Activated T-cell treated with anti-CD3 and anti-CD28 coated beads, Interleukin-2, amount 50 U/mL, for 24 hours (primary cell): Measurements from ENCODE around the gene NAT16.
A peak's percentile ranks its signal among the peaks of the same experiment; 100 is the strongest.
"Not testable (repeated sequence)": the region's sequence is repeated elsewhere in the genome, so short reads cannot be mapped to it uniquely, and the experiment has no call there.

Experiments
- DNase-seq: peaks from one replicate; pipeline ENCODE4 v3.0.0-alpha.2; 2020
- H3K27ac Mint-ChIP-seq: 2 replicates; pipeline ENCODE4 v1.8.0; 2020; ENCODE audit warnings: mild to moderate bottlenecking, mixed read lengths
- H3K27me3 Mint-ChIP-seq: 2 replicates; pipeline ENCODE4 v1.8.0; 2020; ENCODE audit warnings: mixed read lengths
- H3K36me3 Mint-ChIP-seq: 2 replicates; pipeline ENCODE4 v1.8.0; 2020; ENCODE audit warnings: low read depth, mixed read lengths
- H3K4me1 Mint-ChIP-seq: 2 replicates; pipeline ENCODE4 v1.8.0; 2020; ENCODE audit warnings: low read depth, mixed read lengths
- H3K4me3 Mint-ChIP-seq: 2 replicates; pipeline ENCODE4 v1.8.0; 2020; ENCODE audit warnings: mild to moderate bottlenecking, moderate library complexity, mixed read lengths
- H3K9me3 Mint-ChIP-seq: 2 replicates; pipeline ENCODE4 v1.8.0; 2020; ENCODE audit warnings: mixed read lengths

The NAT16 gene

DNA sequence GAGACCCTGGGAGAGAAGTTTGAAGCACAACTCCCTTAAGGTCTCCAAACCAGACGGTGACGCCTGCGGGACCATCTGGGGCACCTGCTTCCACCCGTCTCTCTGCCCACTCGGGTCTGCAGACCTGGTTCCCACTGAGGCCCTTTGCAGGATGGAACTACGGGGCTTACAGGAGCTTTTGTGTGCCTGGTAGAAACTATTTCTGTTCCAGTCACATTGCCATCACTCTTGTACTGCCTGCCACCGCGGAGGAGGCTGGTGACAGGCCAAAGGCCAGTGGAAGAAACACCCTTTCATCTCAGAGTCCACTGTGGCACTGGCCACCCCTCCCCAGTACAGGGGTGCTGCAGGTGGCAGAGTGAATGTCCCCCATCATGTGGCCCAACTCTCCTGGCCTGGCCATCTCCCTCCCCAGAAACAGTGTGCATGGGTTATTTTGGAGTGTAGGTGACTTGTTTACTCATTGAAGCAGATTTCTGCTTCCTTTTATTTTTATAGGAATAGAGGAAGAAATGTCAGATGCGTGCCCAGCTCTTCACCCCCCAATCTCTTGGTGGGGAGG, 42.4 kb downstream of the NAT16 start:
- Mint-ChIP-seq H3K27ac (peak overlapping the region; percentile 93), H3K27me3 (peaks cover 7% of the 10 kb centered on the region), H3K4me1 (peaks cover 69% of the 10 kb centered on the region), H3K4me3 (peak overlapping the region; percentile 66), H3K9me3 (no peaks in the 10 kb centered on the region), H3K36me3 (no peaks in the 10 kb centered on the region)
- DNase-seq, result peak; percentile 44

DNA sequence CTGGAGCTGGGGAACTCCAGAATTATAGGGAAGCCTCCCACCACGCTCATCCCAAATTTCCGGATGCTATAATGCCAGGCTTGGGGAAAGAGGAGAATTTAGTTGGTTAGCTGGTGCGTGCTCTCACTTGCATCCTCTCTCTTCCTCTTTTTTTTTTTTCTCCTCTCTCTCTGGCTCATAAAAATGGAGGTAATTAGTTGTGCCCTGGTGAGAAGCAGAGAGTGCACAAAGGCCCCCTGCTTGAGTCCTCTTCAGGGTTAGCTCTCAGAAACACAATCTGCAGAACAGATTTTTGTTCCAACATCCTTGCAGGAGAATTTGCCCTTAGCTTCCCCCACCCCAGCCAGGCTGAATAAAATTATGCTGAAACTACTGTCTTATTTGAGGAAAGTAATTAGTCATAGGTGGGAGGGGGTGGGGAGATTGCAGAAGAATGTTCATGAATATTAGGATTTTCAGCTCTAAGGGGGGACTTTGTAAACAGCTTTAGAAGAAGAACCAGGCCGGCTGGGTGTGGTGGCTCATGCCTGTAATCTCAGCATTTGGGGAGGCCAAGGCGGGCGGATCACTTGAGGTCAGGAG, 45.6 kb downstream of the NAT16 start:
- Mint-ChIP-seq H3K36me3 (no peaks in the 10 kb centered on the region), H3K4me3 (no peak overlapping the region), H3K27ac (peak overlapping the region; percentile 47), H3K9me3 (no peaks in the 10 kb centered on the region), H3K4me1 (peaks cover 49% of the 10 kb centered on the region), H3K27me3 (peaks cover 10% of the 10 kb centered on the region)
- no peak for DNase-seq

- H3K4me3 Mint-ChIP-seq, result no peak overlapping the region
- no peaks in the 10 kb centered on the region for H3K36me3 Mint-ChIP-seq
- peaks cover 46% of the 10 kb centered on the region for H3K4me1 Mint-ChIP-seq
- H3K9me3 Mint-ChIP-seq, result no peaks in the 10 kb centered on the region
- no peak for DNase-seq
- H3K27ac Mint-ChIP-seq, result no peak overlapping the region
- peaks cover 10% of the 10 kb centered on the region for H3K27me3 Mint-ChIP-seq
These were observed 46.3 kb downstream of the NAT16 start for GRCh38 chr7:101133621-101134398.

DNA sequence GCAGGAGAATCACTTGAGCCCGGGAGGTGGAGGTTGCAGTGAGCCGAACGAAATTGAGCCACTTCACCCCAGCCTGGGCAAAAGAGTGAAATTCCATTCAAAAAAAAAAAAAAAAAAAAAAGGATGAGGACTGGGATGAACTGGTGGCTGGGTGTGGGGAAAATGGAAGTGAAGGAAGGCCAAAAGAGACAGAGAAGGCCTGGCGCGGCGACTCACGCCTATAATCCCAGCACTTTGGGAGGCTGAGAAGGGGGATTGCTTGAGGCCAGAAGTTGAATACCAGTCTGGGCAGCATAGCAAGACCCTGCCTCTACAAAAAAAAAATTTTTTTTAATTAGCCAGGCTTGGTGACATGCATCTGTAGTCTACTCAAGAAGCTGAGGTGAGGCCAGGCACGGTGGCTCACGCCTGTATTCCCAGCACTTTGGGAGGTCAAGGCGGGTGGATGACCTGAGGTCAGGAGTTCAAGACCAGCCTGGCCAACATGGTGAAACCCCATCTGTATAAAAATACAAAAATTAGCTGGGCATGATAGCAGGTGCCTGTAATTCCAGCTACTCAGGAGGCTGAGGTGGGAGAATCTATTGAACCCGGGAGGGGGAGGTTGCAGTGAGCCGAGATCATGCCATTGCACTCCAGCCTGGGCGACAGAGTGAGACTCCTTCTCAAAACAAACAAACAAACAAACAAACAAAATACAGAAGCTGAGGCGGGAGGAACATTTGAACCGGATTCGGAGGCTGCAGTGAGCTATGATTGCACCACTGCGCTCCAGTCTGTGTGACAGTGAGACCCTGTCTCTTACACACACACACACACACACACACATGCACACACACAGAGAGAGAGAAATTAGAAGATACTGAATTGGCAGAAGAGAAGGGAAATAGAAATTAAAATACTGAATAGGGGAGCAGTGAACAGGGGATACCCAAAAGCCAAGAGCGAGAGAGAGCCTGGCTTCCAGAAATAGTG, 47.2 kb downstream of the NAT16 start:
- not testable (repeated sequence) for H3K27ac Mint-ChIP-seq, DNase-seq, H3K4me3 Mint-ChIP-seq, H3K9me3 Mint-ChIP-seq, H3K36me3 Mint-ChIP-seq
- Mint-ChIP-seq H3K4me1 (peaks cover 39% of the 10 kb centered on the region), H3K27me3 (peaks cover 16% of the 10 kb centered on the region)

DNA sequence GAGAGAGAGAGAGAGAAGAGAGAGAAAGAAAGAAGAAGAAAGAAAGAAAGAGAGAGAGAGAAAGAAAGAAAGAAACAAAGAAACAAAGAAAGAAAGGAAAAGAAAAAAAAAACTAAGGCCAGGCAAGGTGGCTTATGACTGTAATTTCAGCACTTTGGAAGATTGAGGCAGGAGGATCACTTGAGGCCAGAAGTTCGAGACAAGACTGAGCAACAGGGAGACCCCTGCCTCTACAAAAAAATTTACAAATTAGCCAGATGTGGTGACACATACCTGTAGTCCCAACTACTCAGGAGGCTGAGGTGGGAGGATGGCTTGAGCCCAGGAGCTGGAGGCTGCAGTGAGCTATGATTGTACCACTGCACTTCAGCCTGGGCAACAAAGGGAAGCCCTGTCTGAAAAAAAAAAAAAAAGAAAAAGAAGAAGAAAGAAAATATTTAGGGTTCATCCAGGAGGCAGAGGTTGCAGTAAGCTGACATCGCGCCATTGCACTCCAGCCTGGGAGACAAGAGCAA, 50.4 kb downstream of the NAT16 start:
- Mint-ChIP-seq H3K27me3 (peaks cover 38% of the 10 kb centered on the region), H3K4me3 (no peak overlapping the region), H3K9me3 (no peaks in the 10 kb centered on the region), H3K27ac (no peak overlapping the region), H3K4me1 (peaks cover 37% of the 10 kb centered on the region), H3K36me3 (no peaks in the 10 kb centered on the region)
- DNase-seq, result no peak

- no peaks in the 10 kb centered on the region for H3K9me3 Mint-ChIP-seq
- peaks cover 27% of the 10 kb centered on the region for H3K4me1 Mint-ChIP-seq
- no peak for DNase-seq
- no peak overlapping the region for H3K27ac Mint-ChIP-seq
- H3K36me3 Mint-ChIP-seq, result no peaks in the 10 kb centered on the region
- H3K4me3 Mint-ChIP-seq, result no peak overlapping the region
- peaks cover 43% of the 10 kb centered on the region for H3K27me3 Mint-ChIP-seq
These were observed 51.9 kb downstream of the NAT16 start for GRCh38 chr7:101128040-101128834.

DNA sequence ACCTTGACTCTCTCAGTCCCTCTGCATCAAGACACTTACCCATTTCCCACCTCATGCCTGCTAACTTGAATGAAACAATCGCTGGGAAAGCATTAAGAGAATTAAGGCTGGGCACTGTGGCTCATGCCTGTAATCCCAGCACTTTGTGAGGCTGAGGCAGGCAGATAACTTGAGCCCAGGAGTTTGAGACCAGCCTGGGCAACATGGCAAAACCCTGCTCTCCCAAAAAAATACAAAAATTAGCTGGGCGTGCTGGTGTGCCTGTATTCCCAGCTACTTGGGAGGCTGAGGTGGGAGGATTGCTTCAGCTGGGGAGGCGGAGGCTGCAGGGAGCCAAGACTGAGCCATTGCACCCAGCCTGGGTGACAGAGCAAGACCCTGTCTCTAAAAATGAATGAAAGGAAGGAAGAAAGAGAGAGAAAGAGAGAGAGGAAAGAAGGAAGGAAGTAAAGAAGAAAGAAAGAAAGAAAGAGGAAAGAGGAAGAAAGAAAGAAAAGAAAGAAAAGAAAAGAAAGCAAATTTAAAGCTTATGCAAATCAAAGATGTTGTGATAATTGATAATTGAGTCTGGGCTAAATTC, 52.5 kb downstream of the NAT16 start:
- no peak for DNase-seq
- Mint-ChIP-seq H3K27ac (no peak overlapping the region), H3K27me3 (peaks cover 49% of the 10 kb centered on the region), H3K9me3 (no peaks in the 10 kb centered on the region), H3K4me3 (no peak overlapping the region), H3K36me3 (no peaks in the 10 kb centered on the region), H3K4me1 (peaks cover 28% of the 10 kb centered on the region)

DNA sequence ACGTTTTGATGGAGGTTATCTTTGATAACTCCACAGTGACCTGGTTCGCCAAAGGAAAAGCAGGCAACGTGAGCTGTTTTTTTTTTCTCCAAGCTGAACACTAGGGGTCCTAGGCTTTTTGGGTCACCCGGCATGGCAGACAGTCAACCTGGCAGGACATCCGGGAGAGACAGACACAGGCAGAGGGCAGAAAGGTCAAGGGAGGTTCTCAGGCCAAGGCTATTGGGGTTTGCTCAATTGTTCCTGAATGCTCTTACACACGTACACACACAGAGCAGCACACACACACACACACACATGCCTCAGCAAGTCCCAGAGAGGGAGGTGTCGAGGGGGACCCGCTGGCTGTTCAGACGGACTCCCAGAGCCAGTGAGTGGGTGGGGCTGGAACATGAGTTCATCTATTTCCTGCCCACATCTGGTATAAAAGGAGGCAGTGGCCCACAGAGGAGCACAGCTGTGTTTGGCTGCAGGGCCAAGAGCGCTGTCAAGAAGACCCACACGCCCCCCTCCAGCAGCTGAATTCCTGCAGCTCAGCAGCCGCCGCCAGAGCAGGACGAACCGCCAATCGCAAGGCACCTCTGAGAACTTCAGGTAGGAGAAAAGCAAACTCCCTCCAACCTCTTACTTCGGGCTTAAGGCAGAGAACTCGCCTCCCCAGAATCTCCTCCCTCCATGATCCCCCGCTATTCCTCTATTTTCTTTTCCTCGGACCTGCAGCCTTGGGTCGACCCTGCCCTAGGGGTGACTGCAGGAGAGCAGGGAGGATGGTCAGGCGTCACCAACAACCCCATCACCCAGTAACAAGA, 53.2 kb downstream of the NAT16 start, which contains the start of gene SERPINE1:
TSS of gene SERPINE1 (plus strand) at position 454 of the 809 bp plus-strand sequence. CDS start 1,290 bp downstream, outside the sequence.
- peak within 1 kb of the TSS; percentile 24 for H3K27ac Mint-ChIP-seq
- H3K4me1 Mint-ChIP-seq, result peaks cover 34% of the 10 kb centered on the region
- H3K4me3 Mint-ChIP-seq, result peak within 1 kb of the TSS; percentile 42
- peak; percentile 46 for DNase-seq
- no peaks in the 10 kb centered on the region for H3K36me3 Mint-ChIP-seq
- no peaks in the 10 kb centered on the region for H3K9me3 Mint-ChIP-seq
- H3K27me3 Mint-ChIP-seq, result peaks cover 55% of the 10 kb centered on the region

- DNase-seq, result no peak
- Mint-ChIP-seq H3K4me3 (no peak overlapping the region), H3K36me3 (no peaks in the 10 kb centered on the region), H3K27me3 (peaks cover 57% of the 10 kb centered on the region), H3K4me1 (peaks cover 35% of the 10 kb centered on the region), H3K27ac (no peak overlapping the region), H3K9me3 (no peaks in the 10 kb centered on the region)
These were observed 54.0 kb downstream of the NAT16 start for GRCh38 chr7:101125989-101126650.

DNA sequence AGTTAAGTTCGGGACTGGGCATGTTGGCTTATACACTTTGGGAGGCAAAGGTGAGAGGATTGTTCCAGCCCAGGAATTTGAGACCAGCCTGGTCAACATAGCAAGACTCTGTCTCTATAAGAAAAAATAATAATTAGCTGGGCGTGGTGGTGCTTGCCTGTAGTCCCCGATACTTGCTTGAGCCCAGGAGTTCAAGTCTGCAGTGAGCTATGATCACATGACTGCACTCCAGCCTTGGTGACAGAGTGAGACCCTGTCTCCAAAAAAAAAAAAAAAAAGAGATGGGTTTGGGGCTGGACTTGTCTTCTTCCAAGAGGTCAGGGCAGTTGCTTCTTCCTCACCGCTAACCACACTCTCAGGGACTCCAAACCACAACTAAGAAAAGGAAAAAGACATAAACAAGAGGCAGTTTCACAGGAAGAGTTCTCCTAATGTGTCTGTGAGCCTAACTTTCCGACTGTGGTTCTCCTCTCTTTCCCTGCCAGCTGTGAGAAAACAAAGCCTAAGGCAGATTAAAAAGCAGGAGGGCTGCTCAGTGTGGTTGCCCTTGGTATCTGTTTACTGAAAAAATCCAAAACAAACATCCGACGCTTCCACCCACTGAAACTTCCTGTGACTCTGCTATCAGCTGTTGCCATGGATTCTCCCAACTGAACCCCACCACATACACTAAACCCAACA, 55.6 kb downstream of the NAT16 start:
- H3K4me3 Mint-ChIP-seq, result no peak overlapping the region
- no peak for DNase-seq
- peaks cover 35% of the 10 kb centered on the region for H3K4me1 Mint-ChIP-seq
- peaks cover 70% of the 10 kb centered on the region for H3K27me3 Mint-ChIP-seq
- H3K27ac Mint-ChIP-seq, result no peak overlapping the region
- no peaks in the 10 kb centered on the region for H3K36me3 Mint-ChIP-seq
- H3K9me3 Mint-ChIP-seq, result no peaks in the 10 kb centered on the region

DNA sequence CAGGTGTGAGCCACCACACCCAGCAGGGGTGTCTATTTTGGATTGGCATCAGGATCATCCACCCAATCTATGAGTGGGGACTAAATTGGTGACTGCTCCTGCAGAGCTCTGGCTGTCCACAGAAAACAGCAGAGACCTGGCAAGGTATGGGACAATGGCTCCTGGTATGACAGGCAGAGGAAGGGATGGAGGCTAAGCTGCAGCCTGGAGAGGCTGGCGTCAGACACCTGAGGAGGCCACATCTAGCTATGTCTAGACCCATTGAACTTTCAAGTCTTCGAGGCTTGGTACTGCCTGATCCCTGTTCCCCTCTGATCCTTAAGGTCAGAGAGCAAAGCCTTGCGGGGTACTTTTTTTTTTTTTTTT, 56.4 kb downstream of the NAT16 start:
- peaks cover 35% of the 10 kb centered on the region for H3K4me1 Mint-ChIP-seq
- H3K27me3 Mint-ChIP-seq, result peaks cover 75% of the 10 kb centered on the region
- no peak for DNase-seq
- H3K36me3 Mint-ChIP-seq, result no peaks in the 10 kb centered on the region
- H3K4me3 Mint-ChIP-seq, result no peak overlapping the region
- no peak overlapping the region for H3K27ac Mint-ChIP-seq
- no peaks in the 10 kb centered on the region for H3K9me3 Mint-ChIP-seq
